Measurements from ENCODE around the gene CARD11. TPM values are rescaled to one million over a fixed set of nuclear protein-coding genes. Genes with fewer than 3 reads are reported as not detected.
A peak's percentile ranks its signal among the peaks of the same experiment; 100 is the strongest.

Gene CARD11
- total and polyA plus RNA-seq, 2 of the 4 experiments (the other 2 are of a cell fraction) = 0.18 to 0.26 TPM

- TF ChIP-seq SMC3 (IDR thresholded peaks at IDR 0.05; ENCODE audit: low read depth, low read length) (no peak), MAFK (IDR thresholded peaks at IDR 0.05; ENCODE audit: low read depth, low read length) (no peak), RFX5 (IDR thresholded peaks at IDR 0.05; ENCODE audit: low read depth, low read length) (no peak)
- TF ChIP-seq, protein P1, sequence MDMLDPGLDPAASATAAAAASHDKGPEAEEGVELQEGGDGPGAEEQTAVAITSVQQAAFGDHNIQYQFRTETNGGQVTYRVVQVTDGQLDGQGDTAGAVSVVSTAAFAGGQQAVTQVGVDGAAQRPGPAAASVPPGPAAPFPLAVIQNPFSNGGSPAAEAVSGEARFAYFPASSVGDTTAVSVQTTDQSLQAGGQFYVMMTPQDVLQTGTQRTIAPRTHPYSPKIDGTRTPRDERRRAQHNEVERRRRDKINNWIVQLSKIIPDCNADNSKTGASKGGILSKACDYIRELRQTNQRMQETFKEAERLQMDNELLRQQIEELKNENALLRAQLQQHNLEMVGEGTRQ (IDR thresholded peaks at IDR 0.05; ENCODE audit: low read depth, low read length) = no peak
These were observed 171.3 kb downstream of the CARD11 start (continued) for GRCh38 chr7:2872296-2872874.

DNA sequence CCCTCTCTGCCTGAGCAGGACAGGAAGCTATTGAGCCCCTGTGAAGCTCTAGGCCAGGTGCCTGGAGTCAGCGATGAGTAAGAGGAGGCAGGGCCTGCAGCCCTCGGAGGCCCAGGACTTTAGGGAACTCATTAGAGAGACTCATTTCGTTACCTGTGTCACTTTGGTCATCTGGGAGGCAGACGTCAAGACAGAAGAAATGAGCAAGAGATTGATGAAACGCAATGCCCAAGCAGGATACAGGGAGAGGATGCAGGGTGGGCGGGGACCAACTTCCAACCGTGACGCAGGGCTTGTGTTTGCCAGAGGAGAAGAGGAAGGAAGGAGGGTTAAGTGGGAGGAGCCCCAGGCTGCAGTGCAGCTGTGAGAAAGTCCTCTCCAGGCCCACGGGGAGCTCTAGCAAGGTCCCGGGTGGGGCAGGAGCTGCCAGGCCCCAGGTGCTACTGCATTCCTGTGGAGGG is 173.2 kb downstream of the CARD11 start:
- Histone ChIP-seq H2BK120ac (ENCODE audit: low read depth, low read length) (no peak overlapping the region), H3K27me3 (ENCODE audit: control insufficient read depth, insufficient read depth, low read length) (no peaks in the 10 kb centered on the region), H2AFZ (replicated peaks; ENCODE audit: low read length, poor library complexity) (peak overlapping the region; percentile 75), H3K9ac (ENCODE audit: low read depth, low read length) (no peak overlapping the region), H3K9me1 (ENCODE audit: insufficient read depth, low read length) (peaks cover 26% of the 10 kb centered on the region), H2BK5ac (ENCODE audit: low read depth, low read length, poor library complexity, severe bottlenecking) (no peak overlapping the region), H3K36me3 (ENCODE audit: control insufficient read depth, insufficient read depth, low read length) (no peaks in the 10 kb centered on the region), H3K27ac (ENCODE audit: insufficient read depth, low read length) (no peak overlapping the region), H4K91ac (ENCODE audit: insufficient read depth, low read depth, low read length) (no peak overlapping the region), H2BK20ac (ENCODE audit: low read depth, low read length) (no peak overlapping the region), H4K8ac (ENCODE audit: low read depth in 2 of 2, low read length in 2 of 2) (peak overlapping the region; percentile 75 to 78; a peak in 3 of 4 replicates), H2AK9ac (replicated peaks; ENCODE audit: low read depth, low read length, poor library complexity) (peak overlapping the region; percentile 26), H3K18ac (ENCODE audit: low read depth, low read length) (no peak overlapping the region), H3K79me1 (ENCODE audit: low read depth in 1 of 2, low read length in 2 of 2) (no peaks in the 10 kb centered on the region), H3K9me3 (ENCODE audit: control insufficient read depth, insufficient read depth, low read length) (no peaks in the 10 kb centered on the region), H3K14ac (replicated peaks; ENCODE audit: low read depth, low read length) (peak overlapping the region; percentile 59; the same call in 1 of the 2 replicates), H3K4me2 (ENCODE audit: low read depth, low read length) (no peak overlapping the region), H3K56ac (ENCODE audit: extremely low read depth, insufficient read depth, low read length) (no peak overlapping the region), H2AK5ac (ENCODE audit: low read depth, low read length) (0 out of 2 replicates have a peak overlapping the region, but pooled peaks have one; percentile 21), H3K23ac (ENCODE audit: low read depth, low read length) (no peak overlapping the region), H4K20me1 (ENCODE audit: insufficient read depth, low read length) (peaks cover 9% of the 10 kb centered on the region), H4K5ac (ENCODE audit: low read depth, low read length) (0 out of 2 replicates have a peak overlapping the region, but pooled peaks have one; percentile 56), H3K4me3 (ENCODE audit: insufficient read depth, low read depth, low read length) (no peak overlapping the region), H2BK15ac (ENCODE audit: low read depth, low read length) (no peak overlapping the region; the same call in 2 of the 3 replicates), H3K4ac (ENCODE audit: low read depth, low read length) (peak overlapping the region; percentile 40; the same call in 1 of the 2 replicates), H3K4me1 (ENCODE audit: control insufficient read depth, insufficient read depth, low read length) (peaks cover 6% of the 10 kb centered on the region)
- dilution Hi-C loops (cut with HindIII; ENCODE audit: low sequenced_read_pairs, unreplicated experiment) (no loop called here), intact Hi-C loops (cut with micrococcal nuclease) (no loop called here), in situ Hi-C loops (cut with MboI; ENCODE audit: low sequenced_read_pairs) (loop anchor here (25.0 kb wide), 2 partner anchors 1767 to 1892 kb away; no protein-coding TSS in a partner anchor)
- POLR2A ChIA-PET (ENCODE audit: unreplicated experiment) = no interaction called here
- CTCF ChIA-PET = no interaction called here
- 38% methylated on average over 8 of the region's 10 CpGs; no CpG with 5 or more reads in 1 of the 2 experiments for WGBS, 2 experiments (ENCODE audit: extremely low coverage in 2 of 2, insufficient read length in 1 of 2)
- peak; percentile 59 for ATAC-seq (ENCODE audit: low read depth)
- peak; percentile 61 for DNase-seq
- TF ChIP-seq FOS (IDR thresholded peaks at IDR 0.05; ENCODE audit: low read depth, low read length) = no peak
- no peak for TF ChIP-seq MAFK (IDR thresholded peaks at IDR 0.05; ENCODE audit: low read depth, low read length)
- no peak for TF ChIP-seq RCOR1 (IDR thresholded peaks at IDR 0.05; ENCODE audit: insufficient replicate concordance, low read length)
- TF ChIP-seq CEBPB (IDR thresholded peaks at IDR 0.05; ENCODE audit: low read depth, low read length) = no peak
- no peak for TF ChIP-seq MXI1 (IDR thresholded peaks at IDR 0.05; ENCODE audit: borderline replicate concordance, low read depth, low read length)
- TF ChIP-seq, protein P2, sequence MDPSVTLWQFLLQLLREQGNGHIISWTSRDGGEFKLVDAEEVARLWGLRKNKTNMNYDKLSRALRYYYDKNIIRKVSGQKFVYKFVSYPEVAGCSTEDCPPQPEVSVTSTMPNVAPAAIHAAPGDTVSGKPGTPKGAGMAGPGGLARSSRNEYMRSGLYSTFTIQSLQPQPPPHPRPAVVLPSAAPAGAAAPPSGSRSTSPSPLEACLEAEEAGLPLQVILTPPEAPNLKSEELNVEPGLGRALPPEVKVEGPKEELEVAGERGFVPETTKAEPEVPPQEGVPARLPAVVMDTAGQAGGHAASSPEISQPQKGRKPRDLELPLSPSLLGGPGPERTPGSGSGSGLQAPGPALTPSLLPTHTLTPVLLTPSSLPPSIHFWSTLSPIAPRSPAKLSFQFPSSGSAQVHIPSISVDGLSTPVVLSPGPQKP (IDR thresholded peaks at IDR 0.05; ENCODE audit: borderline replicate concordance, low read depth, low read length) = no peak
- no TSS peak for BruUV-seq (replicated peaks)

All from IMR-90 (cell line).